Endodermal cell (in vitro differentiated cells): ENCODE results near the gene CASP6. TPM values are rescaled to one million over a fixed set of nuclear protein-coding genes. Genes with fewer than 3 reads are reported as not detected.

Experiments used
- DNase-seq: peaks from one replicate; pipeline ENCODE4 v3.0.0-alpha.2; 2017
- H3K27ac ChIP-seq: 2 replicates; pipeline ENCODE4 v1.5.1; 2013; ENCODE audit warnings: mild to moderate bottlenecking, low read depth, low read length, moderate library complexity
- H3K27me3 ChIP-seq: 2 replicates; pipeline ENCODE4 v1.6.1; 2013; ENCODE audit warnings: mild to moderate bottlenecking, low read length, moderate library complexity; ENCODE audit not compliant: insufficient read depth, control insufficient read depth, poor library complexity, severe bottlenecking
- H3K36me3 ChIP-seq: 2 replicates; pipeline ENCODE4 v1.7.0; 2013; ENCODE audit warnings: mild to moderate bottlenecking, low read length, moderate library complexity; ENCODE audit not compliant: control insufficient read depth, insufficient read depth
- H3K4me1 ChIP-seq: one replicate; pipeline ENCODE4 v1.7.0; 2013; ENCODE audit warnings: low read length; ENCODE audit not compliant: control insufficient read depth, insufficient read depth
- H3K4me3 ChIP-seq: 2 replicates; pipeline ENCODE4 v1.5.1; 2013; ENCODE audit warnings: mild to moderate bottlenecking, low read length, moderate library complexity
- H3K9ac ChIP-seq: 2 replicates; pipeline ENCODE4 v1.6.1; 2013; ENCODE audit warnings: mild to moderate bottlenecking, low read length, moderate library complexity; ENCODE audit not compliant: poor library complexity, severe bottlenecking; ENCODE audit errors: extremely low read depth
- H3K9me3 ChIP-seq: 2 replicates; pipeline ENCODE4 v1.6.1; 2013; ENCODE audit warnings: mild to moderate bottlenecking, low read length, moderate library complexity; ENCODE audit not compliant: control insufficient read depth
- H3K27ac Mint-ChIP-seq: 2 replicates; pipeline ENCODE4 v1.8.0; 2020; ENCODE audit warnings: mixed read lengths
- H3K27me3 Mint-ChIP-seq: 2 replicates; pipeline ENCODE4 v1.8.0; 2021; ENCODE audit warnings: mild to moderate bottlenecking, mixed read lengths; ENCODE audit not compliant: insufficient read depth
- H3K36me3 Mint-ChIP-seq: 2 replicates; pipeline ENCODE4 v1.8.0; 2020; ENCODE audit warnings: low read depth, mixed read lengths
- H3K4me1 Mint-ChIP-seq: 2 replicates; pipeline ENCODE4 v1.8.0; 2020; ENCODE audit warnings: mixed read lengths
- H3K4me3 Mint-ChIP-seq: 2 replicates; pipeline ENCODE4 v1.8.0; 2020; ENCODE audit warnings: mild to moderate bottlenecking, moderate library complexity, mixed read lengths
- H3K9me3 Mint-ChIP-seq: 2 replicates; pipeline ENCODE4 v1.8.0; 2020; ENCODE audit warnings: mild to moderate bottlenecking, mixed read lengths
- CTCF ChIP-seq: fragments of 200-600 bp; sonication (generic); conservative IDR thresholded peaks from 2 replicates; pipeline ENCODE4 v1.5.0; 2021; ENCODE audit warnings: antibody characterized with exemption, mild to moderate bottlenecking
- WGBS, 2 experiments: methylation state at CpG; one replicate each; pipeline versions ENCODE4 v1.1.5 to v1.1.7; 2013; ENCODE audit warnings: missing lambda C conversion rate in 2 of 2, mixed read lengths in 1 of 2; ENCODE audit not compliant: insufficient coverage in 1 of 2, insufficient read length in 1 of 2; 5-methylcytosine and 5-hydroxymethylcytosine counted together
- total RNA-seq, 2 donors: library from RNA; stranded (reverse); fragmentation: NEBNext Ultra II Directional in 1 of 2; extraction: Animal tissue kit (Norgen Biotek cat#: 25700) in 1 of 2; gene quantifications; 2 replicates in 1 of 2; 3 replicates in 1 of 2; pipeline ENCODE4 v1.2.1, GENCODE V29; 2021

Gene CASP6
- total RNA-seq, 2 donors from 2014 or later, result 20.9 to 21.8 TPM

GRCh38 chr4:109721033-109721432 is 17.8 kb upstream of the CASP6 start:
- no peaks in the 10 kb centered on the region for H3K4me1 ChIP-seq
- no peak overlapping the region for H3K27ac ChIP-seq
- no peak overlapping the region for H3K9ac ChIP-seq
- peaks cover 24% of the 10 kb centered on the region for H3K9me3 ChIP-seq
- H3K36me3 ChIP-seq, result peaks cover 23% of the 10 kb centered on the region
- no peaks in the 10 kb centered on the region for H3K27me3 Mint-ChIP-seq
- TF ChIP-seq CTCF, result no peak
- 96 to 98% methylated on average over 5 to 6 of the region's 7 CpGs for WGBS, 2 experiments
- peaks cover 2% of the 10 kb centered on the region for H3K9me3 Mint-ChIP-seq
- H3K4me3 Mint-ChIP-seq, result no peak overlapping the region
- H3K27ac Mint-ChIP-seq, result no peak overlapping the region
- no peaks in the 10 kb centered on the region for H3K27me3 ChIP-seq
- DNase-seq, result no peak
- peaks cover 3% of the 10 kb centered on the region for H3K4me1 Mint-ChIP-seq
- H3K36me3 Mint-ChIP-seq, result peaks cover 39% of the 10 kb centered on the region
- H3K4me3 ChIP-seq, result no peak overlapping the region

GRCh38 chr4:109719604-109720003 is 16.4 kb upstream of the CASP6 start:
- WGBS, 2 experiments, result 92% methylated on average over 4 of the region's 4 CpGs; no CpG with 5 or more reads in 1 of the 2 experiments
- Histone ChIP-seq H3K36me3 (peaks cover 30% of the 10 kb centered on the region), H3K9ac (no peak overlapping the region), H3K4me1 (no peaks in the 10 kb centered on the region), H3K27ac (no peak overlapping the region), H3K4me3 (no peak overlapping the region), H3K9me3 (peaks cover 24% of the 10 kb centered on the region), H3K27me3 (no peaks in the 10 kb centered on the region)
- no peak overlapping the region for H3K4me3 Mint-ChIP-seq
- peaks cover 2% of the 10 kb centered on the region for H3K9me3 Mint-ChIP-seq
- no peak for DNase-seq
- TF ChIP-seq CTCF, result no peak
- no peaks in the 10 kb centered on the region for H3K27me3 Mint-ChIP-seq
- H3K36me3 Mint-ChIP-seq, result peaks cover 40% of the 10 kb centered on the region
- no peaks in the 10 kb centered on the region for H3K4me1 Mint-ChIP-seq
- no peak overlapping the region for H3K27ac Mint-ChIP-seq

- Mint-ChIP-seq H3K27me3 (no peaks in the 10 kb centered on the region), H3K36me3 (peaks cover 40% of the 10 kb centered on the region), H3K4me3 (no peak overlapping the region), H3K4me1 (no peaks in the 10 kb centered on the region), H3K9me3 (peaks cover 2% of the 10 kb centered on the region), H3K27ac (no peak overlapping the region)
- H3K4me1 ChIP-seq, result no peaks in the 10 kb centered on the region
- DNase-seq, result no peak
- H3K9ac ChIP-seq, result no peak overlapping the region
- peaks cover 24% of the 10 kb centered on the region for H3K9me3 ChIP-seq
- no peaks in the 10 kb centered on the region for H3K27me3 ChIP-seq
- WGBS, 2 experiments, result 100% methylated on average over 1 of the region's 1 CpG; no CpG with 5 or more reads in 1 of the 2 experiments
- H3K4me3 ChIP-seq, result no peak overlapping the region
- peaks cover 38% of the 10 kb centered on the region for H3K36me3 ChIP-seq
- no peak for TF ChIP-seq CTCF
- H3K27ac ChIP-seq, result no peak overlapping the region
Observed at GRCh38 chr4:109718759-109719158, 15.5 kb upstream of the CASP6 start.
